WTC11 (cell line): Measurements from ENCODE around the gene ATP5F1D. TPM values are rescaled to one million over a fixed set of nuclear protein-coding genes. Genes with fewer than 3 reads are reported as not detected.

Experiments used
- CREB1 ChIP-seq: sonication (generic); formaldehyde crosslinking; IDR thresholded peaks from 2 replicates; pipeline ENCODE4 v1.8.0; 2023; ENCODE audit warnings: mild to moderate bottlenecking, missing genetic modification reagents
- CREM ChIP-seq: sonication (generic); formaldehyde crosslinking; IDR thresholded peaks from 2 replicates; pipeline ENCODE4 v1.8.1; 2022; ENCODE audit warnings: mild to moderate bottlenecking, missing genetic modification reagents, moderate library complexity
- ELF4 ChIP-seq: sonication (generic); formaldehyde crosslinking; IDR thresholded peaks from 2 replicates; pipeline ENCODE4 v1.8.1; 2022; ENCODE audit warnings: low read depth, mild to moderate bottlenecking, moderate library complexity, missing genetic modification reagents
- ERG ChIP-seq: fragments of 250-450 bp; sonication (Bioruptor Pico); IDR thresholded peaks from 2 replicates; pipeline ENCODE4 v1.8.0; 2021; ENCODE audit warnings: mild to moderate bottlenecking
- ESRRA ChIP-seq: sonication (generic); formaldehyde crosslinking; IDR thresholded peaks from 2 replicates; pipeline ENCODE4 v1.8.1; 2022; ENCODE audit warnings: mild to moderate bottlenecking, missing genetic modification reagents, borderline replicate concordance
- FOXK1 ChIP-seq: sonication (generic); formaldehyde crosslinking; IDR thresholded peaks from 2 replicates; pipeline ENCODE4 v1.8.0; 2022; ENCODE audit warnings: mild to moderate bottlenecking, moderate library complexity, missing genetic modification reagents
- FOXP1 ChIP-seq: sonication (generic); formaldehyde crosslinking; IDR thresholded peaks from 2 replicates; pipeline ENCODE4 v1.8.0; 2022; ENCODE audit warnings: missing genetic modification reagents, mild to moderate bottlenecking, moderate library complexity, borderline replicate concordance
- GABPB1 ChIP-seq: sonication (generic); formaldehyde crosslinking; IDR thresholded peaks from 2 replicates; pipeline ENCODE4 v1.8.1; 2023; ENCODE audit warnings: mild to moderate bottlenecking, missing genetic modification reagents
- JAZF1 ChIP-seq: fragments of 250-450 bp; sonication (Bioruptor Pico); IDR thresholded peaks from 2 replicates; pipeline ENCODE4 v1.9.0; 2021; ENCODE audit warnings: moderate library complexity, mild to moderate bottlenecking, inconsistent platforms
- MLX ChIP-seq: sonication (generic); formaldehyde crosslinking; IDR thresholded peaks from 2 replicates; pipeline ENCODE4 v1.8.1; 2023; ENCODE audit warnings: mild to moderate bottlenecking, missing genetic modification reagents, moderate library complexity
- MXD4 ChIP-seq: fragments of 250-450 bp; sonication (Bioruptor Pico); IDR thresholded peaks from 2 replicates; pipeline ENCODE4 v1.8.0; 2021; ENCODE audit warnings: mild to moderate bottlenecking, moderate library complexity, borderline replicate concordance
- MYBL2 ChIP-seq: sonication (generic); formaldehyde crosslinking; IDR thresholded peaks from 2 replicates; pipeline ENCODE4 v1.8.1; 2023; ENCODE audit warnings: mild to moderate bottlenecking, moderate library complexity, missing genetic modification reagents
- NFE2L1 ChIP-seq: sonication (generic); formaldehyde crosslinking; IDR thresholded peaks from 2 replicates; pipeline ENCODE4 v1.8.1; 2023; ENCODE audit warnings: missing genetic modification reagents
- NR1H2 ChIP-seq: sonication (generic); formaldehyde crosslinking; IDR thresholded peaks from 2 replicates; pipeline ENCODE4 v1.9.0; 2021; ENCODE audit warnings: mild to moderate bottlenecking, moderate library complexity, missing genetic modification reagents
- NR2C2 ChIP-seq: sonication (generic); formaldehyde crosslinking; IDR thresholded peaks from 2 replicates; pipeline ENCODE4 v1.8.0; 2022; ENCODE audit warnings: mild to moderate bottlenecking, missing genetic modification reagents
- NR3C1 ChIP-seq: sonication (generic); formaldehyde crosslinking; conservative IDR thresholded peaks from 2 replicates; pipeline ENCODE4 v1.8.1; 2023; ENCODE audit warnings: low read depth, mild to moderate bottlenecking, missing genetic modification reagents
- PRDM15 ChIP-seq: sonication (generic); formaldehyde crosslinking; IDR thresholded peaks from 2 replicates; pipeline ENCODE4 v1.8.0; 2022; ENCODE audit warnings: missing genetic modification reagents
- RORB ChIP-seq: fragments of 250-450 bp; sonication (Bioruptor Pico); IDR thresholded peaks from 2 replicates; pipeline ENCODE4 v1.9.0; 2021; ENCODE audit warnings: mild to moderate bottlenecking
- TEAD1 ChIP-seq: sonication (generic); formaldehyde crosslinking; IDR thresholded peaks from 2 replicates; pipeline ENCODE4 v1.8.0; 2022; ENCODE audit warnings: mild to moderate bottlenecking, missing genetic modification reagents
- TP53 ChIP-seq: sonication (generic); formaldehyde crosslinking; IDR thresholded peaks from 2 replicates; pipeline ENCODE4 v1.8.1; 2023; ENCODE audit warnings: mild to moderate bottlenecking, missing genetic modification reagents
- ZBTB21 ChIP-seq: sonication (generic); formaldehyde crosslinking; IDR thresholded peaks from 2 replicates; pipeline ENCODE4 v1.8.1; 2023; ENCODE audit warnings: mild to moderate bottlenecking, missing genetic modification reagents, borderline replicate concordance
- ZNF532 ChIP-seq: fragments of 250-450 bp; sonication (Bioruptor Pico); IDR thresholded peaks from 2 replicates; pipeline ENCODE4 v1.9.0; 2021; ENCODE audit warnings: mild to moderate bottlenecking, borderline replicate concordance
- ZNF671 ChIP-seq: fragments of 250-450 bp; sonication (Bioruptor Pico); IDR thresholded peaks from 2 replicates; pipeline ENCODE4 v1.8.0; 2021; ENCODE audit warnings: mild to moderate bottlenecking
- total RNA-seq: library from RNA; stranded (reverse); gene quantifications from 3 replicates; pipeline ENCODE4 v1.2.3, GENCODE V29; 2021
- TF ChIP-seq, protein P1 (sequence below): sonication (generic); formaldehyde crosslinking; conservative IDR thresholded peaks from 2 replicates; pipeline ENCODE4 v1.8.1; 2022; ENCODE audit warnings: mild to moderate bottlenecking, missing genetic modification reagents
- TF ChIP-seq, protein P2 (sequence below): sonication (generic); formaldehyde crosslinking; IDR thresholded peaks from 2 replicates; pipeline ENCODE4 v1.8.1; 2022; ENCODE audit warnings: mild to moderate bottlenecking, moderate library complexity, missing genetic modification reagents
- TF ChIP-seq, protein P3 (sequence below): sonication (generic); formaldehyde crosslinking; IDR thresholded peaks from 2 replicates; pipeline ENCODE4 v1.8.1; 2023; ENCODE audit warnings: mild to moderate bottlenecking, moderate library complexity, missing genetic modification reagents

ATP5F1D gene
- total RNA-seq, 1 experiment from 2014 or later, result 277 TPM

GRCh38 chr19:1248786-1249297 is 7.3 kb downstream of the ATP5F1D start (continued):
- TF ChIP-seq MLX (CRISPR knock-in tag), result no peak
- TF ChIP-seq ZBTB21 (CRISPR knock-in tag), result no peak
- no peak for TF ChIP-seq NFE2L1 (CRISPR knock-in tag)
- TF ChIP-seq GABPB1, result no peak
- no peak for TF ChIP-seq ERG (CRISPR knock-in tag)
- no peak for TF ChIP-seq NR2C2
- TF ChIP-seq TP53 (CRISPR knock-in tag), result no peak; the same call in 1 of the 2 replicates
- TF ChIP-seq JAZF1 (CRISPR knock-in tag), result no peak
- no peak for TF ChIP-seq MXD4 (CRISPR knock-in tag)
- no peak for TF ChIP-seq PRDM15
- TF ChIP-seq CREM, result 0 out of 2 replicates have a peak, but pooled peaks have one; percentile 21
- TF ChIP-seq ZNF532 (CRISPR knock-in tag), result no peak
- no peak for TF ChIP-seq NR3C1
- TF ChIP-seq, protein P1, sequence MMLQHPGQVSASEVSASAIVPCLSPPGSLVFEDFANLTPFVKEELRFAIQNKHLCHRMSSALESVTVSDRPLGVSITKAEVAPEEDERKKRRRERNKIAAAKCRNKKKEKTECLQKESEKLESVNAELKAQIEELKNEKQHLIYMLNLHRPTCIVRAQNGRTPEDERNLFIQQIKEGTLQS (CRISPR knock-in tag), result no peak
- TF ChIP-seq TEAD1 (CRISPR knock-in tag), result no peak
- TF ChIP-seq FOXK1, result no peak
- TF ChIP-seq RORB (CRISPR knock-in tag), result no peak
- TF ChIP-seq ESRRA, result no peak
- no peak for TF ChIP-seq CREB1 (CRISPR knock-in tag)
- TF ChIP-seq MYBL2 (CRISPR knock-in tag), result no peak
- no peak for TF ChIP-seq NR1H2 (CRISPR knock-in tag)
- no peak for TF ChIP-seq FOXP1
- TF ChIP-seq, protein P2, sequence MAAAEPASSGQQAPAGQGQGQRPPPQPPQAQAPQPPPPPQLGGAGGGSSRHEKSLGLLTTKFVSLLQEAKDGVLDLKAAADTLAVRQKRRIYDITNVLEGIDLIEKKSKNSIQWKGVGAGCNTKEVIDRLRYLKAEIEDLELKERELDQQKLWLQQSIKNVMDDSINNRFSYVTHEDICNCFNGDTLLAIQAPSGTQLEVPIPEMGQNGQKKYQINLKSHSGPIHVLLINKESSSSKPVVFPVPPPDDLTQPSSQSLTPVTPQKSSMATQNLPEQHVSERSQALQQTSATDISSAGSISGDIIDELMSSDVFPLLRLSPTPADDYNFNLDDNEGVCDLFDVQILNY (CRISPR knock-in tag), result no peak
- TF ChIP-seq, protein P3, sequence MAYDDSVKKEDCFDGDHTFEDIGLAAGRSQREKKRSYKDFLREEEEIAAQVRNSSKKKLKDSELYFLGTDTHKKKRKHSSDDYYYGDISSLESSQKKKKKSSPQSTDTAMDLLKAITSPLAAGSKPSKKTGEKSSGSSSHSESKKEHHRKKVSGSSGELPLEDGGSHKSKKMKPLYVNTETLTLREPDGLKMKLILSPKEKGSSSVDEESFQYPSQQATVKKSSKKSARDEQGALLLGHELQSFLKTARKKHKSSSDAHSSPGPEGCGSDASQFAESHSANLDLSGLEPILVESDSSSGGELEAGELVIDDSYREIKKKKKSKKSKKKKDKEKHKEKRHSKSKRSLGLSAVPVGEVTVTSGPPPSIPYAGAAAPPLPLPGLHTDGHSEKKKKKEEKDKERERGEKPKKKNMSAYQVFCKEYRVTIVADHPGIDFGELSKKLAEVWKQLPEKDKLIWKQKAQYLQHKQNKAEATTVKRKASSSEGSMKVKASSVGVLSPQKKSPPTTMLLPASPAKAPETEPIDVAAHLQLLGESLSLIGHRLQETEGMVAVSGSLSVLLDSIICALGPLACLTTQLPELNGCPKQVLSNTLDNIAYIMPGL (CRISPR knock-in tag), result peak; percentile 47; the same call in 1 of the 2 replicates
- TF ChIP-seq ZNF671 (CRISPR knock-in tag), result 0 out of 2 replicates have a peak, but pooled peaks have one; percentile 67
- TF ChIP-seq ELF4 (CRISPR knock-in tag), result no peak
